Fibroblast of lung (primary cell): ENCODE results near the gene RRAS2.

Experiments
- CTCF ChIP-seq, 2 donors: IDR thresholded peaks in 1 of 2; conservative IDR thresholded peaks in 1 of 2; 1 replicate in 1 of 2; 2 replicates in 1 of 2; pipeline ENCODE4 v1.5.1; 2011 to 2012; ENCODE audit warnings: low read length in 2 of 2, control low read depth in 1 of 2, inconsistent platforms in 1 of 2, low read depth in 1 of 2, mild to moderate bottlenecking in 1 of 2
- EZH2 ChIP-seq: IDR thresholded peaks from 2 replicates; pipeline ENCODE4 v1.5.1; 2012; ENCODE audit warnings: low read length, control low read depth, mild to moderate bottlenecking; ENCODE audit errors: missing control alignments

DNA sequence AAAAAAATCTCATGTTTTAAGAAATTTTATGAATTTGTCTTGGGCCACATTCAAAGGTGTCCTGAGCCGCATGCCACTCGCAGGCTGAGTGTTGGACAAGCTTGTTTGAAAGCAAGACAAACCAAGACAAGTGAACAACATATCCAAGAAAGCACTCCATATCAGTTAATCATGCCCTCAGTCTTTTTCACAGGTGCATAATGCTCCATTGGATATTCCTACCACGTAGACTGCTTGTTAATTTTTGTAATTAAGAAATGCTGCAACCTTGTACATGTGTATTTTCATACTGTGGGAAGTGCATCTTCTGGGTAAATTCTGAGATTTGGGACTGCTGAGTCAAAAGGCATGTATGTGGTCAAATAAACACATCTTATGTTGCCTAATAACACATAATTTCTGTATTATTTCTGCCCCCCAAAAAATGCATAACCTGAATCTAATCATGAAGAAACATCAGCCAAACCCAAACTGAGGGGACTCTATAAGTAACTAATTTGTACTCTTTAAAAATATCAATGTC is 8.2 kb downstream of the RRAS2 start:
- TF ChIP-seq CTCF (conservative IDR thresholded peaks at IDR 0.05 in 1 of 2, IDR thresholded peaks at IDR 0.05 in 1 of 2; ENCODE audit: low read depth in 1 of 2, low read length in 2 of 2) (no peak), EZH2 (no peak)
